Activated CD4-positive, alpha-beta T cell treated with anti-CD3 and anti-CD28 coated beads, Interleukin-2, amount 50 U/mL, for 48 hours (primary cell): Measurements from ENCODE around the gene TEPSIN.
A peak's percentile ranks its signal among the peaks of the same experiment; 100 is the strongest.
"Not testable (repeated sequence)": the region's sequence is repeated elsewhere in the genome, so short reads cannot be mapped to it uniquely, and the experiment has no call there.

Experiments
- DNase-seq, 2 experiments: peaks; one replicate each; pipeline ENCODE4 v3.0.0-alpha.2; 2020

Gene TEPSIN

GRCh38 chr17:81234940-81235821 is 3.7 kb downstream of the TEPSIN start:
- no peak for DNase-seq

- no peak for DNase-seq
Observed at GRCh38 chr17:81234506-81234855, 4.4 kb downstream of the TEPSIN start.

GRCh38 chr17:81233811-81234505 is 4.9 kb downstream of the TEPSIN start:
- no peak for DNase-seq

GRCh38 chr17:81233316-81233715 is 5.5 kb downstream of the TEPSIN start:
- DNase-seq, result no peak

GRCh38 chr17:81232616-81233241 is 6.1 kb downstream of the TEPSIN start:
- DNase-seq, result no peak

GRCh38 chr17:81231766-81232581 is 6.9 kb downstream of the TEPSIN start:
- no peak for DNase-seq

GRCh38 chr17:81231121-81231645 is 7.7 kb downstream of the TEPSIN start:
- no peak for DNase-seq

- peak in 1 of 2 experiments; percentile 27 for DNase-seq
Observed at GRCh38 chr17:81230043-81230820, 8.6 kb downstream of the TEPSIN start.

- DNase-seq, result no peak
Observed at GRCh38 chr17:81229666-81229920, 9.3 kb downstream of the TEPSIN start.

- DNase-seq, result no peak
Observed at GRCh38 chr17:81228834-81229665, 9.8 kb downstream of the TEPSIN start.

- no peak for DNase-seq
Observed at GRCh38 chr17:81228420-81228819, 10.4 kb downstream of the TEPSIN start.

- not testable (repeated sequence) for DNase-seq
Observed at GRCh38 chr17:81227630-81228029, 11.2 kb downstream of the TEPSIN start.

- no peak for DNase-seq
Observed at GRCh38 chr17:81223762-81224130, 15.1 kb downstream of the TEPSIN start.

GRCh38 chr17:81222906-81223761 is 15.7 kb downstream of the TEPSIN start, which contains the start of gene CEP131:
CEP131 (minus strand) TSS chr17:81222965; CDS start chr17:81220056, 2,909 bp downstream.
- DNase-seq, result peak; percentile 100

- no peak for DNase-seq
Observed at GRCh38 chr17:81222620-81222905, 16.3 kb downstream of the TEPSIN start.

GRCh38 chr17:81221842-81222619 is 16.8 kb downstream of the TEPSIN start:
- no peak for DNase-seq

- no peak for DNase-seq
Observed at GRCh38 chr17:81221371-81221841, 17.4 kb downstream of the TEPSIN start.

- no peak for DNase-seq
Observed at GRCh38 chr17:81219476-81220180, 19.2 kb downstream of the TEPSIN start.

GRCh38 chr17:81218991-81219390 is 19.9 kb downstream of the TEPSIN start:
- DNase-seq, result no peak
